GM19395 (cell line): ENCODE data around the gene TNIP1.

Source experiments
- ATAC-seq: cut with Tn5 transposase; IDR thresholded peaks from one replicate; pipeline ENCODE4 v1.9.1; 2021; ENCODE audit warnings: mild to moderate bottlenecking, moderate library complexity; ENCODE audit not compliant: unreplicated experiment

The TNIP1 gene

GRCh38 chr5:151085517-151086041, 4.7 kb upstream of the TNIP1 start:
- ATAC-seq: no peak

- no peak for ATAC-seq
Measured at GRCh38 chr5:151084363-151084762, 3.5 kb upstream of the TNIP1 start.

- ATAC-seq: no peak
Measured at GRCh38 chr5:151083081-151083676, 2.3 kb upstream of the TNIP1 start.

- no peak for ATAC-seq
Measured at GRCh38 chr5:151082282-151082902, 1.6 kb upstream of the TNIP1 start.

GRCh38 chr5:151081431-151082281, 822 bp upstream of the TNIP1 start:
- no peak for ATAC-seq

- no peak for ATAC-seq
Measured at GRCh38 chr5:151079838-151080612, 809 bp downstream of the TNIP1 start.

GRCh38 chr5:151078490-151079262, 2.2 kb downstream of the TNIP1 start:
- ATAC-seq: peak; percentile 60

- ATAC-seq: no peak
Measured at GRCh38 chr5:151077967-151078366, 2.9 kb downstream of the TNIP1 start.

- no peak for ATAC-seq
Measured at GRCh38 chr5:151077419-151077818, 3.4 kb downstream of the TNIP1 start.

GRCh38 chr5:151076616-151077015, 4.2 kb downstream of the TNIP1 start:
- no peak for ATAC-seq

- no peak for ATAC-seq
Measured at GRCh38 chr5:151075698-151076331, 5.0 kb downstream of the TNIP1 start.

GRCh38 chr5:151074557-151074956, 6.3 kb downstream of the TNIP1 start:
- no peak for ATAC-seq

- no peak for ATAC-seq
Measured at GRCh38 chr5:151073280-151073679, 7.6 kb downstream of the TNIP1 start.

- ATAC-seq: no peak
Measured at GRCh38 chr5:151072630-151073025, 8.2 kb downstream of the TNIP1 start.

GRCh38 chr5:151071848-151072629, 8.8 kb downstream of the TNIP1 start:
- no peak for ATAC-seq

- ATAC-seq: no peak
Measured at GRCh38 chr5:151071021-151071420, 9.8 kb downstream of the TNIP1 start.

- ATAC-seq: no peak
Measured at GRCh38 chr5:151070449-151070848, 10.4 kb downstream of the TNIP1 start.

- ATAC-seq: peak; percentile 67
Measured at GRCh38 chr5:151068433-151069197, 12.2 kb downstream of the TNIP1 start.
